GM15510 (cell line): Measurements from ENCODE around the gene PLEKHA6.

Experiments used
- POLR2A ChIP-seq: IDR thresholded peaks from 3 replicates; pipeline ENCODE4 v1.6.1; 2011; ENCODE audit warnings: borderline replicate concordance; ENCODE audit not compliant: insufficient read length; ENCODE audit errors: extremely low read depth

Gene PLEKHA6

GRCh38 chr1:204296431-204296988, 63.2 kb downstream of the PLEKHA6 start:
- no peak for TF ChIP-seq POLR2A

- no peak for TF ChIP-seq POLR2A
Measured at GRCh38 chr1:204295671-204296070, 64.1 kb downstream of the PLEKHA6 start.

- TF ChIP-seq POLR2A = no peak
Measured at GRCh38 chr1:204294357-204294756, 65.4 kb downstream of the PLEKHA6 start.

GRCh38 chr1:204293605-204294337, 66.0 kb downstream of the PLEKHA6 start:
- TF ChIP-seq POLR2A = no peak

- TF ChIP-seq POLR2A = no peak
Measured at GRCh38 chr1:204292740-204293139, 67.0 kb downstream of the PLEKHA6 start.

- no peak for TF ChIP-seq POLR2A
Measured at GRCh38 chr1:204289280-204289679, 70.4 kb downstream of the PLEKHA6 start.

- no peak for TF ChIP-seq POLR2A
Measured at GRCh38 chr1:204288021-204288588, 71.6 kb downstream of the PLEKHA6 start.

GRCh38 chr1:204287466-204287891, 72.2 kb downstream of the PLEKHA6 start:
- no peak for TF ChIP-seq POLR2A

- TF ChIP-seq POLR2A = no peak
Measured at GRCh38 chr1:204286831-204287421, 72.8 kb downstream of the PLEKHA6 start.

GRCh38 chr1:204286315-204286714, 73.4 kb downstream of the PLEKHA6 start:
- no peak for TF ChIP-seq POLR2A

- no peak for TF ChIP-seq POLR2A
Measured at GRCh38 chr1:204285436-204286305, 74.1 kb downstream of the PLEKHA6 start.

- no peak for TF ChIP-seq POLR2A
Measured at GRCh38 chr1:204284929-204285328, 74.8 kb downstream of the PLEKHA6 start.

- no peak for TF ChIP-seq POLR2A
Measured at GRCh38 chr1:204283711-204284651, 75.7 kb downstream of the PLEKHA6 start.
